ENCODE measurements around the gene ADAMTSL1. TPM values are rescaled to one million over a fixed set of nuclear protein-coding genes. Genes with fewer than 3 reads are reported as not detected.

ADAMTSL1 gene
- total RNA-seq, 1 experiment from 2014 or later: not detected

DNA sequence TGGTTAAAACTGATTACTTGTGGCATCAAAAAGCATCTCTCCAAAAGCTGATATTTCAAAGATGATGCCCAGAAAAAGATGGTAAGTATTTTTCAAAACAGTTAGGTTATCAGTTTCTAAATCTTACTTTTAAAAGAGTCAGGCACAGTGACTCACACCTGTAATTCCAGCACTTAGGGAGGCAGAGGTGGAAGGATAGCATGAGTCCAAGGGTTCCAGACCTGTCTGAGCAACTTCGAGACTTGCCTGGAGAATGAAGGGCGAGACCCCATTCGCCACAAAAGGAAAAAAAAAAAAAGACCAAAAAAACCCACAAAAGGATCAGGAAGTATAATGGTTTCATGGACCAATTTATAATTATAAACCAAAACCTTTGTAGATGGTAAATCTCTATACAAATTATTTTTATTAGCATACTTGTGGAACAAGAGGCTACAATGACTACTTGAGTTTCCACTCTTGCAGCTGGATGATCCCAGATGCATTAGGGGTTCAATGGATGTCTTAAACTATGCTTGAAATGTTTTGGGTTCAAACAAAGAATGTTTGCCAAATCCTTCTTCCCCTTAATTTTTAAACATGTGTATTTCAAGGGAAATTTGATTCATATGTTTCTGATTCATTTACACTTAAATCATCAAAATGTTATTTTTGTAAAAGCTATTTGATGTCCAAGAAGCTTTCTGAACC is 96.1 kb downstream of the ADAMTSL1 start:
- ATAC-seq (no peak), DNase-seq (ENCODE audit: low read depth, low spot score) (no peak)
- H3K27me3 ChIP-seq (ENCODE audit: insufficient read depth, low read length): no peaks in the 10 kb centered on the region
- no TSS peak for BruUV-seq (replicated peaks)
- H3K9me2 ChIP-seq (ENCODE audit: insufficient read depth): no peaks in the 10 kb centered on the region
- CTCF ChIA-PET: no interaction called here
- no peaks in the 10 kb centered on the region for H3K4me1 ChIP-seq (ENCODE audit: control insufficient read depth in 1 of 2, insufficient read depth in 2 of 2, low read length in 2 of 2)
- POLR2A ChIA-PET: no interaction called here
- no peak for TF ChIP-seq EGR1 (IDR thresholded peaks at IDR 0.05; ENCODE audit: low read depth)
- no peak for TF ChIP-seq ELF1 (IDR thresholded peaks at IDR 0.05; ENCODE audit: borderline replicate concordance, low read depth)
- TF ChIP-seq SP1 (IDR thresholded peaks at IDR 0.05; ENCODE audit: low read depth): no peak
- no peak for TF ChIP-seq EZH2 (IDR thresholded peaks at IDR 0.05)
- no peak for TF ChIP-seq CEBPB (IDR thresholded peaks at IDR 0.05; ENCODE audit: low read depth)
- no peak for TF ChIP-seq TCF7L2 (IDR thresholded peaks at IDR 0.05; ENCODE audit: borderline replicate concordance, extremely low read depth, insufficient read depth, insufficient read length)
- TF ChIP-seq, protein P1, sequence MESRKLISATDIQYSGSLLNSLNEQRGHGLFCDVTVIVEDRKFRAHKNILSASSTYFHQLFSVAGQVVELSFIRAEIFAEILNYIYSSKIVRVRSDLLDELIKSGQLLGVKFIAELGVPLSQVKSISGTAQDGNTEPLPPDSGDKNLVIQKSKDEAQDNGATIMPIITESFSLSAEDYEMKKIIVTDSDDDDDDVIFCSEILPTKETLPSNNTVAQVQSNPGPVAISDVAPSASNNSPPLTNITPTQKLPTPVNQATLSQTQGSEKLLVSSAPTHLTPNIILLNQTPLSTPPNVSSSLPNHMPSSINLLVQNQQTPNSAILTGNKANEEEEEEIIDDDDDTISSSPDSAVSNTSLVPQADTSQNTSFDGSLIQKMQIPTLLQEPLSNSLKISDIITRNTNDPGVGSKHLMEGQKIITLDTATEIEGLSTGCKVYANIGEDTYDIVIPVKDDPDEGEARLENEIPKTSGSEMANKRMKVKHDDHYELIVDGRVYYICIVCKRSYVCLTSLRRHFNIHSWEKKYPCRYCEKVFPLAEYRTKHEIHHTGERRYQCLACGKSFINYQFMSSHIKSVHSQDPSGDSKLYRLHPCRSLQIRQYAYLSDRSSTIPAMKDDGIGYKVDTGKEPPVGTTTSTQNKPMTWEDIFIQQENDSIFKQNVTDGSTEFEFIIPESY (IDR thresholded peaks at IDR 0.05; ENCODE audit: extremely low read depth, insufficient replicate concordance, low read length): no peak
- TF ChIP-seq EZH2phosphoT487 (IDR thresholded peaks at IDR 0.05; ENCODE audit: borderline replicate concordance): no peak
- no peak for TF ChIP-seq ZFX (IDR thresholded peaks at IDR 0.05)
- no peak for TF ChIP-seq CTCF (IDR thresholded peaks at IDR 0.05 in 2 of 3, conservative IDR thresholded peaks at IDR 0.05 in 1 of 3; ENCODE audit: borderline replicate concordance in 1 of 3, insufficient read depth in 1 of 3, low read depth in 2 of 3, low read length in 2 of 3)
- TF ChIP-seq POLR2A (IDR thresholded peaks at IDR 0.05; ENCODE audit: borderline replicate concordance, extremely low read depth, insufficient read depth, insufficient read length): no peak
- TF ChIP-seq, protein P2, sequence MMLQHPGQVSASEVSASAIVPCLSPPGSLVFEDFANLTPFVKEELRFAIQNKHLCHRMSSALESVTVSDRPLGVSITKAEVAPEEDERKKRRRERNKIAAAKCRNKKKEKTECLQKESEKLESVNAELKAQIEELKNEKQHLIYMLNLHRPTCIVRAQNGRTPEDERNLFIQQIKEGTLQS (IDR thresholded peaks at IDR 0.05): no peak
- TF ChIP-seq CBX3 (IDR thresholded peaks at IDR 0.05; ENCODE audit: low read depth): no peak
- TF ChIP-seq JUND (IDR thresholded peaks at IDR 0.05): no peak
- TF ChIP-seq ZNF274 (IDR thresholded peaks at IDR 0.05; ENCODE audit: low read depth, low read length): no peak
- H2AFZ ChIP-seq (ENCODE audit: low read depth, low read length, poor library complexity, severe bottlenecking): no peak overlapping the region
- no peaks in the 10 kb centered on the region for H3K9me3 ChIP-seq (ENCODE audit: control insufficient read depth in 1 of 2, insufficient read depth in 1 of 2, low read depth in 1 of 2, low read length in 2 of 2)
- H3K9ac ChIP-seq (ENCODE audit: low read length): no peak overlapping the region
- H3K4me3 ChIP-seq (replicated peaks in 1 of 2; ENCODE audit: low read depth in 1 of 2, low read length in 2 of 2): no peak overlapping the region
- H3K36me3 ChIP-seq (ENCODE audit: control insufficient read depth in 1 of 2, insufficient read depth in 2 of 2, low read length in 2 of 2): no peaks in the 10 kb centered on the region
- H3K79me2 ChIP-seq (ENCODE audit: insufficient read depth, low read length): no peaks in the 10 kb centered on the region
- RAD21 ChIA-PET (ENCODE audit: low non-redundant PET in 1 of 2, low total read pairs in 2 of 2, uncharacterized antibody in 2 of 2, unreplicated experiment in 2 of 2): no interaction called here
- H3K4me2 ChIP-seq (ENCODE audit: low read length): no peak overlapping the region
- no peak overlapping the region for H3K27ac ChIP-seq (ENCODE audit: low read depth, low read length)
- H4K20me1 ChIP-seq (ENCODE audit: insufficient read depth): no peaks in the 10 kb centered on the region
- intact Hi-C loops (cut with micrococcal nuclease): no loop called here
